Measurements from ENCODE around the gene PACS1. TPM values are rescaled to one million over a fixed set of nuclear protein-coding genes. Genes with fewer than 3 reads are reported as not detected.

PACS1 gene
- total and polyA plus RNA-seq, 8 donors = 50.7 to 57.5 (median 54.9) TPM

DNA sequence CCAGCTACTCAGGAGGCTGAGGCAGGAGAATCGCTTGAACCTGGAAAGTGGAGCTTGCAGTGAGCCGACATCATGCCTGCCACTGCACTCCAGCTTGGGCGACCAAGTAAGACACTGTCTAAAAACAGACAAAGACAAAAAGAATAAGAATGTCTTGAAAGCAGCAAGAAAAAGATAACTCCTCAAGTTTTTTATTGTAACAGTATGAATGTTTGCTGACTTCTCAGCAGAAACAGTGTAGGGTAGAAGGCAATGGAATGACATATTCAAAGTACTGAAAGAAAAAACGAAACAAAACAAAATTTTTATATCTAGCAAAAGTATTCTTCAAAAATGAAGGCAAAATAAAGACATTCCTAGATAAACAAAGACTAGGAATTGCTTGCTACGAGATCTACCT is 76.9 kb downstream of the PACS1 start:
- Histone ChIP-seq H3K36me3 (no peaks in the 10 kb centered on the region), H3K27me3 (no peaks in the 10 kb centered on the region), H3K4me1 (peaks cover 0 to 9% of the 10 kb centered on the region in 2 donors), H3K4me3 (no peak overlapping the region), H3K27ac (no peak overlapping the region), H3K9me3 (no peaks in the 10 kb centered on the region)
- no peak for DNase-seq
- ATAC-seq = no peak
- no peak for TF ChIP-seq CTCF (IDR thresholded peaks at IDR 0.05)
- intact Hi-C loops (cut with DNase I) = no loop called here

- no peaks in the 10 kb centered on the region for H3K36me3 ChIP-seq
- no peak for TF ChIP-seq CTCF (IDR thresholded peaks at IDR 0.05)
- DNase-seq (no peak), ATAC-seq (no peak)
- no peaks in the 10 kb centered on the region for H3K9me3 ChIP-seq
- H3K4me1 ChIP-seq = peaks cover 0 to 3% of the 10 kb centered on the region in 2 donors
- no peak overlapping the region for H3K27ac ChIP-seq
- intact Hi-C loops (cut with DNase I) = no loop called here
- H3K4me3 ChIP-seq = no peak overlapping the region
- no peaks in the 10 kb centered on the region for H3K27me3 ChIP-seq
Observed at GRCh38 chr11:66150140-66150539, 80.1 kb downstream of the PACS1 start.

DNA sequence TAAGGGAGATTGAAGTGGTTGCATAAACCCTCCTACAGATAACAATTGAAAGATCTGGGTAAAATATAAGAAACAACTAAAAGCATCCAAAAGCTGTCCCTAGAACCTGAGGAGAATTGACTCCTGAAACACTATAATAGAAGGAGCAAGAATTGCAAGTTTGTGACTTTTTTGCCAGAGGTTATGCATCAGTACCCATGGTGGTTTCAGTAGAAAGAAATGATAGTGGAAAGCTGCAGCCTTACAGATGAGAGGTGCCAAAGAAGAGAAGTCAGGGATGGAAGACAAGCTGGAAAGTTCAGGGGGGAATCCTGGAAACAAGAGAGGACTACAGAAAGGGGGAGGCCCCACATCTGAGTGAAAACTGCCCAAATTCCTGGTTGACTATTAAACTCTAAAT is 80.7 kb downstream of the PACS1 start:
- peaks cover 0 to 3% of the 10 kb centered on the region in 2 donors for H3K4me1 ChIP-seq
- no peaks in the 10 kb centered on the region for H3K36me3 ChIP-seq
- H3K9me3 ChIP-seq = no peaks in the 10 kb centered on the region
- H3K27ac ChIP-seq = no peak overlapping the region
- TF ChIP-seq CTCF (IDR thresholded peaks at IDR 0.05) = no peak
- no peak for DNase-seq
- no peak overlapping the region for H3K4me3 ChIP-seq
- no peak for ATAC-seq
- intact Hi-C loops (cut with DNase I) = no loop called here
- H3K27me3 ChIP-seq = no peaks in the 10 kb centered on the region

GRCh38 chr11:66151273-66151672 is 81.2 kb downstream of the PACS1 start:
- TF ChIP-seq CTCF (IDR thresholded peaks at IDR 0.05) = no peak
- intact Hi-C loops (cut with DNase I) = no loop called here
- Histone ChIP-seq H3K4me3 (no peak overlapping the region), H3K9me3 (no peaks in the 10 kb centered on the region), H3K27me3 (no peaks in the 10 kb centered on the region), H3K4me1 (peaks cover 0 to 3% of the 10 kb centered on the region in 2 donors), H3K36me3 (no peaks in the 10 kb centered on the region), H3K27ac (no peak overlapping the region)
- DNase-seq (no peak), ATAC-seq (no peak)

DNA sequence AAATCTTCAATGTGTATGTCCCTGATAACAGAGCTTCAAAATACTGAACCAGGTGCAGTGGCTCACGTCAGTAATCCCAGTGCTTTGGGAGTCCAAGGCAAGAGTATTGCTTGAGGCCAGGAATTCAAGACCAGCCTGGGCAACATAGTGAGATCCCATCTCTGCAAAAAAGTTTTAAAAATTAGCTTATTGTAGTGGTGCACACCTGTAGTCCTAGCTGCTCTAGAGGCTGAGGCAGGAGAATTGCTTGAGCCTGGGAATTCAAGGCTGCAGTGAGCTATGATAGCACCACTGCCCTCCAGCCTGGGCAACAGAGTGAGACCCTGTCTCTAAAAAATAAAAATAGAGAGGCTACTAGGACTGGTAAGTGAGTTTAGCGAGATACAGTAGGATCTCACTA is 84.0 kb downstream of the PACS1 start:
- Histone ChIP-seq H3K27ac (no peak overlapping the region), H3K36me3 (no peaks in the 10 kb centered on the region), H3K9me3 (no peaks in the 10 kb centered on the region), H3K4me3 (no peak overlapping the region), H3K27me3 (no peaks in the 10 kb centered on the region), H3K4me1 (peaks cover 0 to 3% of the 10 kb centered on the region in 2 donors)
- DNase-seq (no peak), ATAC-seq (no peak)
- no peak for TF ChIP-seq CTCF (IDR thresholded peaks at IDR 0.05)
- intact Hi-C loops (cut with DNase I) = no loop called here
